Measurements from ENCODE around the gene HLA-A. TPM values are rescaled to one million over a fixed set of nuclear protein-coding genes. Genes with fewer than 3 reads are reported as not detected.

The HLA-A gene
- total RNA-seq, 1 donor from 2014 or later = 2,396 TPM

DNA sequence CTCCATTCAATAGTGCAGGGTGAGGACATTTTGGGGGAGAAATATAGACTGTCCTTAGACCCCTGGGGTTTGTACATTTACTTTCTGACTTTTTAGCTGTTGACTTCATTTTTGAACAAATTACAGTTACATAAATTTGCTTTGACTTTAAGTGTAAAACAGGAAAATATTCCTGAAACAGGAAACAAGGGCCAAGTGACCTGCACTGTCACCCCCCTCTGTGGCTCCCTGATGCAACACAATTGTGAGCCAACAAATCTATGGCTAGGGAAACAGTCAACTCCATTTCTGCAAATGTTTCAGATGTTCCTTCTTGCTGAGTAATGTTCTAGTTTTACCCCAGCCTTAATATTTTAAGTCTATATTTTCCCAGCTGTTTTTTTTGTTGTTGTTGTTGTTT is 39.8 kb downstream of the HLA-A start:
- intact Hi-C loops (cut with micrococcal nuclease) = no loop called here

DNA sequence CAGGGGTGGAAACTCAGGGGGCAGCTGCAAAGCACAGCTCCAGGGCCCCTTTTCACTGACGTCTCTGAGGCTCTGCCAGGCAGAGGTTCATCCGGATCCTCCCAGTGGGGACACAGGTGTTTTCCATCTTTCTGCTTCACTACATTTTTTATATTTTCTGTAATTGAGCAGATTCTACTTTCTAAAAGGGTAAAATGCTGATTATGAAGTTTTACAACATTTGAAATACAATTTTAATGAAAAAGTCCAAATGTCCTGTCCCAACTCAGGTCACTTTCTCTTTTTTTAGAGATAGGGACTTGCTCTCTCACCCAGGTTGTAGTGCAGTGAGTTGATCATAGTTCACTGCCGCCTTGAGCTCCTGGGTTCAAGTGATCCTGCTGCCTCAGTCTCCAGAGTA is 41.9 kb downstream of the HLA-A start:
- intact Hi-C loops (cut with micrococcal nuclease) = no loop called here

DNA sequence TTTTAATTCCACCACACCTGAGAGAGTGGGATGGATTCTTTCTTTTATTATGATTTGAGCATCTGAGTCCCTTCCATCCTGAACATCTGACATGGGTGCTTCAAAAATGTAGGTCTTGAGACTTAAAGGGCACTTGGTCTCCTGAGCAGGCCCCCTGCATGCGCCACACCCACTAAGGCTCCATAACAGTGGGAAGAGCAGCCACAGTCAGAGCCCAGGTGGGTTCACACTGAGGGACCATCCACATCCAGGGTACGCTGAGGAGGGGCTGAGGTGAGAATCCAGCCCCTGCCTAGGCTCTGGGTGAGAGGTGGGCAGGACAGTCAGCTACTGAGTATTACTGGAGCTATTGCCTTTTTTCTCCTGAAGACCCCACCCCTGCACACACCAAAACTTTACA is 42.7 kb downstream of the HLA-A start:
- intact Hi-C loops (cut with micrococcal nuclease) = no loop called here

DNA sequence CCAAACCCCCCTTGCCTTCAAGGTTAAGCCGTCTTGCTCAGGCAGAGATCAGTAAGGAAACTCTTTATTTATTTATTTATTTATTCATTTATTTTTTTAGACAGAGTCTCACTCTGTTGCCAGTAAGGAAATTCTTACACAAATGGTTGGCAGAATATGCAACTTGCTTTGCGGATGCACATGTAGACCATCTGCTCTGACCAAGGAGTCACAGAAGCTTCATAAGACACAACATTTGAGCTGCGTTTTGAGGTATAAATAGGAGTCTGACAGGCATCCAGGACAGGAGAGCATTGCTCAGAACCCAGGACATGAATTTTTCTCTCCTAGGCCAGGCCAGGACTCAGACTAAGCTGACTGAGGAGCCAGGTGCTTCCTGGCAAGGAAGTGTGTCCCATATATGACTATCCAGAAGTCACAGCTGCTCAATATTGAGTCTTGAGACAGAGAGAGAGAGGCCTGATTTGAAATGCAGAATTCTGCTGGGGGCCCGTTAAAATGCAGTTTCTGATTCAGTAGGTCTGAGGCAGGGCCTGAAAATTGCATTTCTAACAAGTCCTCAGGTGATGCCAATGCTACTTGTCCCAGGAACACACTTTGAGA is 43.9 kb downstream of the HLA-A start:
- intact Hi-C loops (cut with micrococcal nuclease) = no loop called here

- intact Hi-C loops (cut with micrococcal nuclease) = no loop called here
Observed at GRCh38 chr6:29989211-29989610, 46.9 kb downstream of the HLA-A start.

DNA sequence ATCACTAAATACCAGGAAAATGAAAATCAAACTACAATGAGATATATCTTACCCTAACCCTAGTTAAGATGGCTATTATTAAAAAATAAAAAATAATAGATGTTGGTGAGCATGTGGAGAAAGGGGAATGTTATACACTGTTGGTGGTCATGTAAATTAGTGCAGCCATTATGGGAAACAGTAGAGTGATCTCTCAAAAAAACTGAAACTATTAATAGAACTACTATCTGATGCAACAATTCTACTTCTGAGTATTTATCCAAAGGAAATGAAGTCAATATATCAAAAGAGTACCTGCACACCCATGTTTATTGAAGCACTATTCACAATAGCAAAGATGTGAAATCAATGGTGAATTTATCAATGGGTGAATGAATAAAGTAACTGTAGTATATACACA is 48.6 kb downstream of the HLA-A start:
- intact Hi-C loops (cut with micrococcal nuclease) = no loop called here

DNA sequence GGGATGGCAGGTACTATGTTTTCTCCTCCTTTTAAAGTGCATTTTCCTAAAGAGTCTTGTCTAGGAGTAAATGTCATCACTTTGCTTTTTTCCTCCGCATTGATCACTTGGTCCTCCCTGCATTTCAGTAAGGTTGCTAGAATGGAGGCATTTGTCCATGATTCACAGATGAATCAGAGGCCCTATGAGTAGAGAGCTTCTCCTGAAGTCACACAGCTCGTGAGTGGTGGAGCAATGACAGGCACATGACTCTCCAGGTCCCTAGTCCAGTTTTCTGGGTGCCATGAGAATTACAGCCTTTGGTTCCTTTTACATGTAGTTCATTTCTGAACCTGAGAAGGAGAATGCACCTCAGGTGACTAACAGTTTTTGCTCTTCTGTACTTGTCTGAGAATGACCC is 50.5 kb downstream of the HLA-A start:
- intact Hi-C loops (cut with micrococcal nuclease) = no loop called here

- intact Hi-C loops (cut with micrococcal nuclease) = no loop called here
Observed at GRCh38 chr6:29994826-29995225, 52.5 kb downstream of the HLA-A start.

DNA sequence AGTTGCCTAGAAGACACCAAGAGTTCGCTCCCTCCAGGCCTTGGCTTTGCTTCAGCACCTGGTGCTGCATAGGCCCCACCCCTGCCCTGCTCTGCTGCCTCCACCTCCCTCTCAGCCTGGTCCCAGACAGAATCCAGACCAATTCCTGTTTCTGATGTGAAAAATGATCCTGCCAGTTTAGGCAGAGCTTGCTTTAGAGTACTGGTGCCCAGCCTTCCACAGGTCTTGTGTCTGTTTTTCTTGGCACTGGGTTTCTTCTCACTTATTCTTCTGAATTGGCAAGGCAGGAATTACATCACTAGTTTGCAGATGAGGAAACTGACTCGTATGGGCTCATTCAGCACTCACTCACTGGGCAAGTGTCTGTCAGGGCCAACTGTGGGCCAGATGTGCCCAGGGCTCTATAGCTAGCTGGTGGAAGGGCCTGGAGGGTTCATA is 53.0 kb downstream of the HLA-A start:
- intact Hi-C loops (cut with micrococcal nuclease) = no loop called here

Other genes with a start within 250 kb of the HLA-A start
- 550 and 558 TPM in 2 replicates for gene HLA-F, start 219.1 kb upstream of the HLA-A start, total RNA-seq
- 2.7 and 3.2 TPM in 2 replicates for gene HLA-G, start 114.7 kb upstream of the HLA-A start, total RNA-seq
- gene POLR1H, start 118.7 kb downstream of the HLA-A start, total RNA-seq = 63.0 and 68.2 TPM in 2 replicates
- gene PPP1R11, start 124.7 kb downstream of the HLA-A start, total RNA-seq = 67.2 and 72.3 TPM in 2 replicates
- not detected in 2 replicates for gene RNF39, start 133.2 kb downstream of the HLA-A start, total RNA-seq
- not detected in 2 replicates for gene TRIM31, start 170.6 kb downstream of the HLA-A start, total RNA-seq
- gene TRIM40, start 193.6 kb downstream of the HLA-A start, total RNA-seq = not detected in 2 replicates
- 0.34 and 0.37 TPM in 2 replicates for gene TRIM10, start 218.7 kb downstream of the HLA-A start, total RNA-seq
- 0.76 and 0.78 TPM in 2 replicates for gene TRIM15, start 221.0 kb downstream of the HLA-A start, total RNA-seq